ENCODE results near the gene CALHM6. TPM values are rescaled to one million over a fixed set of nuclear protein-coding genes. Genes with fewer than 3 reads are reported as not detected.

The CALHM6 gene
- total RNA-seq, 1 donor from 2014 or later, result 9.1 TPM

DNA sequence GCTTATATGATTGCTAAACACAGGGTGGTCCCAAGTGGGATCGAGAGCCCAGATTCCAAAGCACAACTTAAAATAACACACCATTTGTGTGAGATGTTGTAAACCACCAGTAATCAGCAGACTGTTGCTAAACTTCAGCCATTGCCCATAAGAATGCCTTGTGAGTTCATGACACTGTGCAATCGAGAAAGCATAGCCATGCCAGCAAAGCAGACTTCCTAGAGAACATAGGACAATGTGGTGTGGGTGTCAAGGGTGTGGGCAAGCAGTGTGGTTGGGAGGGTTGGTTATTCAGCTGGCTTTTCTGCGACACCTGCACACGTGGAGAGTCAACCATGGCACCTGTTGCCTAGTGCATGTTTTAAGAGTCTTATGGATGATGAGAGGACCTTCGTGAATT is 16.1 kb upstream of the CALHM6 start:
- TF ChIP-seq, protein P1, sequence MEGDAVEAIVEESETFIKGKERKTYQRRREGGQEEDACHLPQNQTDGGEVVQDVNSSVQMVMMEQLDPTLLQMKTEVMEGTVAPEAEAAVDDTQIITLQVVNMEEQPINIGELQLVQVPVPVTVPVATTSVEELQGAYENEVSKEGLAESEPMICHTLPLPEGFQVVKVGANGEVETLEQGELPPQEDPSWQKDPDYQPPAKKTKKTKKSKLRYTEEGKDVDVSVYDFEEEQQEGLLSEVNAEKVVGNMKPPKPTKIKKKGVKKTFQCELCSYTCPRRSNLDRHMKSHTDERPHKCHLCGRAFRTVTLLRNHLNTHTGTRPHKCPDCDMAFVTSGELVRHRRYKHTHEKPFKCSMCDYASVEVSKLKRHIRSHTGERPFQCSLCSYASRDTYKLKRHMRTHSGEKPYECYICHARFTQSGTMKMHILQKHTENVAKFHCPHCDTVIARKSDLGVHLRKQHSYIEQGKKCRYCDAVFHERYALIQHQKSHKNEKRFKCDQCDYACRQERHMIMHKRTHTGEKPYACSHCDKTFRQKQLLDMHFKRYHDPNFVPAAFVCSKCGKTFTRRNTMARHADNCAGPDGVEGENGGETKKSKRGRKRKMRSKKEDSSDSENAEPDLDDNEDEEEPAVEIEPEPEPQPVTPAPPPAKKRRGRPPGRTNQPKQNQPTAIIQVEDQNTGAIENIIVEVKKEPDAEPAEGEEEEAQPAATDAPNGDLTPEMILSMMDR (IDR thresholded peaks at IDR 0.05), result no peak
- intact Hi-C loops (cut with DNase I), result no loop called here
- H3K9me3 ChIP-seq, result no peaks in the 10 kb centered on the region
- no peak overlapping the region for H3K27ac ChIP-seq
- H3K27me3 ChIP-seq (ENCODE audit: low read depth), result no peaks in the 10 kb centered on the region
- H3K36me3 ChIP-seq, result no peaks in the 10 kb centered on the region
- H3K4me3 ChIP-seq, result no peak overlapping the region
- DNase-seq (no peak), ATAC-seq (peak; percentile 46 to 67)
- H3K4me1 ChIP-seq, result peaks cover 18% of the 10 kb centered on the region

DNA sequence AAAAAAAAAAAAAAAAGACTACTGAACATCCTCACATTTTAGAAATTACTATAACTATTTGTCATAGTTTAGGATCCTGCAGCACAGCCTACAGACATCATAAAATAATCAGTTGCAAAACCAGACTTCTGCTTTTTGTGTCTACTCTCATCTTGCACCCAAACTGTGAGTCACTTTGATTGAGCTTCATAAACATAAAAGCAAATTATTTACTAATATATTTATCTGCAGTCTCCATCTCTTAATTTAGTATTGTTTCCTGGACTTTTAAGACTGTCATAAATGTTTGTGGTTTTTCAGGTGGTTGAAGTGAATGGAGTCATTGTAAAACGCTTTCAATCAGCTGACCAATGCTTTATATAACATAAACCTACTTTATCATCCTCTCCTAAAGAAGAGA is 14.8 kb upstream of the CALHM6 start:
- TF ChIP-seq, protein P1 (IDR thresholded peaks at IDR 0.05), result no peak
- Histone ChIP-seq H3K4me3 (no peak overlapping the region), H3K27me3 (ENCODE audit: low read depth) (no peaks in the 10 kb centered on the region), H3K36me3 (no peaks in the 10 kb centered on the region), H3K4me1 (peaks cover 31% of the 10 kb centered on the region), H3K9me3 (no peaks in the 10 kb centered on the region), H3K27ac (no peak overlapping the region)
- intact Hi-C loops (cut with DNase I), result no loop called here
- DNase-seq (no peak), ATAC-seq (peak; percentile 52 to 56)

DNA sequence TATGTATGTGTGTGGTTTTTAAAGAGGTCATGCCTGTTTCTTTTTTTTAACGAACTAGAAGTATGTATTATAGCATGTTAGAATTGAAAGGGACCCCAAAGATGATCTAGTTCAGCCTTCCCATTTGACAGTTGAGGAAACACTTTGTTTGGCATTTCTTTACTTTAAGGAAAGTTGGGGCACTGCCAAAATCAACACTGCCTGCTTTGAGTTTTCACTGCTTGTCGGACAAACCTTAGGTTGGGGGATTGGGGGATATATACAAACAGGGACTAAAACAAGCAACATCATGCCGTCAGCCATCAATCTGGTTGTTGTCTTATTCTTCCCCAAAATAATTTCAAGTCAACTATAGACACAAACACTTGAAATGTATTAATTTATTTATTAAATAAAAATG is 14.1 kb upstream of the CALHM6 start:
- intact Hi-C loops (cut with DNase I), result no loop called here
- DNase-seq (no peak), ATAC-seq (no peak)
- no peak overlapping the region for H3K27ac ChIP-seq
- no peaks in the 10 kb centered on the region for H3K36me3 ChIP-seq
- TF ChIP-seq, protein P1 (IDR thresholded peaks at IDR 0.05), result no peak
- H3K4me3 ChIP-seq, result no peak overlapping the region
- H3K4me1 ChIP-seq, result peaks cover 34% of the 10 kb centered on the region
- no peaks in the 10 kb centered on the region for H3K27me3 ChIP-seq (ENCODE audit: low read depth)
- H3K9me3 ChIP-seq, result no peaks in the 10 kb centered on the region

DNA sequence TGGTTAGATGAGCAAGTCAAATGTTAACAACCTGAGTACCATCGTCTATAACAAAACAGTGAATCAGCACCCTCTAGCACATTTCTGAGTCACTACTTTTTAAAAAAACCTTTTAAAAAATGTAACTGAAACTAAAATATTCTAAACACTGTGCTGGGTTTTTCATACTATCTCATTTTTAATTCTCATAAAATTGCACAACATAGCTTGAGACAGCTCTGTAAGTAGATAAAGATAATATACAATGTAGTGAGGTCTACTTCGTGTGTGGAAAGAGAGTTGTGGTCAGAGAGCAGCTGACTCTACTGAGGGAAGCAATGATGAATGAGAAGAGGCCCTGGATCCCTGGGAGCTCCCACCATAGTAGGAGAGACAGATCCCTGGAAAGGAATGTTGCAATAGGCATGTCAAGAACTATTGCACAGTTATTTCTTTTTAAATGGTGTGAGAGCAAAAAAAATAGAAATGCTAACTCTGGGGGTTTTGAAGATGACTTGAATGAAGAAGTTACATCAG is 13.6 kb upstream of the CALHM6 start:
- ATAC-seq (peak; percentile 61 to 74), DNase-seq (no peak)
- TF ChIP-seq, protein P1 (IDR thresholded peaks at IDR 0.05), result no peak
- Histone ChIP-seq H3K36me3 (no peaks in the 10 kb centered on the region), H3K27me3 (ENCODE audit: low read depth) (no peaks in the 10 kb centered on the region), H3K4me3 (no peak overlapping the region), H3K27ac (no peak overlapping the region), H3K4me1 (peaks cover 34% of the 10 kb centered on the region), H3K9me3 (no peaks in the 10 kb centered on the region)
- intact Hi-C loops (cut with DNase I), result no loop called here

DNA sequence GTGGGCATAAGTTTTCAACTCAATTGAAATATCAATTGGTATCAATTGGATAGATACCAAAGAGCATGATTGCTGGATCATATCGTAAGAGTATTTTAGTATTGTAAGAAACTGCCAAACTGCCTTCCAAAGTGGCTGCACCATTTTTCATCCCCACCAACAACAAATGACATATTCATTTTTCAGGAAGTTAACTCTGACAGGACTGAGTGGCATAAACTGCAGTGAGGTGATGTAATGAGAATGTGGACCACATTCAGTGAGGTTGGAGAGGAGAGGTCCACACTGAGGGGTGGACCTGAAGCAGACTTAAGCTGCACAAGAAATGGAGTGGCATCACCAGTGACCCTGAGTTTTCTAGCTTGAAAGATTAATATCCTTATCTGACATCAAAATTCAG is 11.6 kb upstream of the CALHM6 start:
- H3K4me3 ChIP-seq, result no peak overlapping the region
- ATAC-seq (no peak), DNase-seq (no peak)
- TF ChIP-seq, protein P1 (IDR thresholded peaks at IDR 0.05), result no peak
- peaks cover 34% of the 10 kb centered on the region for H3K4me1 ChIP-seq
- no peaks in the 10 kb centered on the region for H3K27me3 ChIP-seq (ENCODE audit: low read depth)
- H3K36me3 ChIP-seq, result no peaks in the 10 kb centered on the region
- intact Hi-C loops (cut with DNase I), result no loop called here
- no peak overlapping the region for H3K27ac ChIP-seq
- no peaks in the 10 kb centered on the region for H3K9me3 ChIP-seq
